HepG2 (cell line): ENCODE measurements around the gene ENTPD6. TPM values are rescaled to one million over a fixed set of nuclear protein-coding genes. Genes with fewer than 3 reads are reported as not detected.
A peak's percentile ranks its signal among the peaks of the same experiment; 100 is the strongest.

Source experiments
- ERF ChIP-seq: IDR thresholded peaks from 2 replicates; pipeline ENCODE4 v1.6.1; 2018; ENCODE audit warnings: missing biosample characterization, missing genetic modification reagents
- GATA4 ChIP-seq: sonication (generic); IDR thresholded peaks from 2 replicates; pipeline ENCODE4 v1.6.1; 2016; ENCODE audit warnings: antibody characterized with exemption, low read depth, borderline replicate concordance
- MTF1 ChIP-seq: sonication (generic); formaldehyde crosslinking; IDR thresholded peaks from 2 replicates; pipeline ENCODE4 v1.5.0; 2020; ENCODE audit warnings: missing genetic modification reagents
- RBM22 ChIP-seq: fragments of 200-400 bp; formaldehyde crosslinking; optimal IDR thresholded peaks from 2 replicates; pipeline ENCODE3; 2017; ENCODE audit warnings: mild to moderate bottlenecking, low read length, moderate library complexity
- TARDBP ChIP-seq: sonication (generic); formaldehyde crosslinking; IDR thresholded peaks from 2 replicates; pipeline ENCODE4 v1.8.0; 2022; ENCODE audit warnings: mild to moderate bottlenecking, missing genetic modification reagents
- ZFP36 ChIP-seq: fragments of 150-350 bp; IDR thresholded peaks from 2 replicates; pipeline ENCODE4 v1.6.1; 2018; ENCODE audit warnings: borderline replicate concordance, low read length, low read depth; ENCODE audit not compliant: partially characterized antibody
- ZFP37 ChIP-seq: sonication (generic); formaldehyde crosslinking; IDR thresholded peaks from 2 replicates; pipeline ENCODE4 v1.4.0; 2020; ENCODE audit warnings: missing genetic modification reagents, borderline replicate concordance
- ZFP41 ChIP-seq: sonication (generic); formaldehyde crosslinking; IDR thresholded peaks from 2 replicates; pipeline ENCODE4 v1.4.0; 2020; ENCODE audit warnings: mild to moderate bottlenecking, missing genetic modification reagents, borderline replicate concordance
- ZNF30 ChIP-seq: sonication (generic); formaldehyde crosslinking; IDR thresholded peaks from 2 replicates; pipeline ENCODE4 v1.5.0; 2020; ENCODE audit warnings: mild to moderate bottlenecking, missing genetic modification reagents
- ZNF564 ChIP-seq: sonication (generic); formaldehyde crosslinking; IDR thresholded peaks from 2 replicates; pipeline ENCODE4 v1.8.1; 2023; ENCODE audit warnings: mild to moderate bottlenecking, missing genetic modification reagents
- ZNF619 ChIP-seq: sonication (generic); formaldehyde crosslinking; IDR thresholded peaks from 2 replicates; pipeline ENCODE4 v1.4.0; 2020; ENCODE audit warnings: mild to moderate bottlenecking, missing genetic modification reagents
- ZNF790 ChIP-seq: sonication (generic); formaldehyde crosslinking; IDR thresholded peaks from 2 replicates; pipeline ENCODE4 v1.8.0; 2022; ENCODE audit warnings: missing genetic modification reagents, mild to moderate bottlenecking, borderline replicate concordance
- polyA plus RNA-seq, 8 experiments: library from polyadenylated mRNA; depleted of rRNA in 3 of 8; stranded (reverse) in 7 of 8; unstranded in 1 of 8; fragments of >200 nt; fragmentation: Illumina TruSeq in 4 of 8; extraction: Trizol in 4 of 8; gene quantifications; 2 replicates each; pipeline versions ENCODE4 v1.2.1 to v1.2.3, GENCODE V29; 2011 to 2016; ENCODE audit warnings: low read depth in 4 of 8, missing spikeins in 1 of 8, mixed read lengths in 1 of 8; ENCODE audit not compliant: insufficient read depth in 1 of 8
- total RNA-seq, 5 experiments: library from RNA; depleted of rRNA; stranded (reverse); fragments of >200 nt; fragmentation: Illumina TruSeq; extraction: Trizol; gene quantifications; 2 replicates each; pipeline ENCODE4 v1.2.3, GENCODE V29; 2016; ENCODE audit warnings: low read depth in 1 of 5
- TF ChIP-seq, protein P1 (sequence below): IDR thresholded peaks from 2 replicates; pipeline ENCODE4 v1.6.1; 2016; ENCODE audit warnings: missing compliant biosample characterization, missing genetic modification reagents, borderline replicate concordance
- TF ChIP-seq, protein P2 (sequence below): sonication (generic); formaldehyde crosslinking; IDR thresholded peaks from 2 replicates; pipeline ENCODE4 v1.8.0; 2022; ENCODE audit warnings: mild to moderate bottlenecking, missing genetic modification reagents, borderline replicate concordance
- TF ChIP-seq, protein P3 (sequence below): sonication (generic); formaldehyde crosslinking; IDR thresholded peaks from 2 replicates; pipeline ENCODE4 v1.5.1; 2020; ENCODE audit warnings: mild to moderate bottlenecking, missing genetic modification reagents, borderline replicate concordance
- TF ChIP-seq, protein P4 (sequence below): sonication (generic); formaldehyde crosslinking; IDR thresholded peaks from 2 replicates; pipeline ENCODE4 v1.8.1; 2023; ENCODE audit warnings: mild to moderate bottlenecking, moderate library complexity, missing genetic modification reagents
- TF ChIP-seq, protein P5 (sequence below): sonication (generic); formaldehyde crosslinking; IDR thresholded peaks from 2 replicates; pipeline ENCODE4 v1.4.0; 2020; ENCODE audit warnings: mild to moderate bottlenecking, missing genetic modification reagents
- TF ChIP-seq, protein P6 (sequence below): sonication (generic); formaldehyde crosslinking; IDR thresholded peaks from 2 replicates; pipeline ENCODE4 v1.8.0; 2022; ENCODE audit warnings: mild to moderate bottlenecking, missing genetic modification reagents, moderate library complexity

The ENTPD6 gene
- total and polyA plus RNA-seq, 2 of the 13 experiments (the other 11 are each of a cell fraction or from before 2014, with no cell fraction given): 164 to 172 TPM

DNA sequence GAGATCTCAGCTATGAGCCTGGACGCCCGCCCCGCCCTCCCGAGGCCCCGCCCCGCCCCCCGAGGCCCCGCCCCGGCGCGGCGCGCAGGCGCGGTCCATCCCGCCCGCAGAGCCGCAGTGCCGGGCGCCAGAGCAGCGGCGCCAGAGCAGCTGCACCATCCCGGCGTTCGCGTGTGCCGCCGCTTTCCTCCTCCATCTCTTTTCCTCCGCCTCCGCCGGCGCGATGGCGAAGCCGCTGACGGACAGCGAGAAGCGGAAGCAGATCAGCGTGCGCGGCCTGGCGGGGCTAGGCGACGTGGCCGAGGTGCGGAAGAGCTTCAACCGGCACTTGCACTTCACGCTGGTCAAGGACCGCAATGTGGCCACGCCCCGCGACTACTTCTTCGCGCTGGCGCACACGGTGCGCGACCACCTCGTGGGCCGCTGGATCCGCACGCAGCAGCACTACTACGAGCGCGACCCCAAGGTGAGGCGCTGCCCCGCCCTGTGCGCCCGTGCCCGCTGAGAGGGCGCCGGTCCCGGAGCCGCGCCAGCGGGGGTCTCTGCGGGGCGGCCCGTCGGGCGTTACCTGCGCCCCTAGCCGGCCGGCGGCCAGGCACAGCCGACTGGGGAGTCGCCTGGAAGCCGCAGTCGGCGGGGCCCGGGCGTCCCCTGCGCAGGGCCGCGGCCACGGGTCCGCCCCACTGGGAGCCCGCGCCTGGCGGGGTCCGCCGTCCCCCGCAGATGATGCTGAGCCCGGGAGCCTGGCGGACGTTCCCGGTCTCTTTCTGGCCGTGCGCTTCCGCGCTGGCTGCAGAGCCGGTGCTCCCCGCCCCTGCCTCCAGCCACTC is 52.7 kb downstream of the ENTPD6 start, which contains the start of gene PYGB (continued):
- TF ChIP-seq, protein P1, sequence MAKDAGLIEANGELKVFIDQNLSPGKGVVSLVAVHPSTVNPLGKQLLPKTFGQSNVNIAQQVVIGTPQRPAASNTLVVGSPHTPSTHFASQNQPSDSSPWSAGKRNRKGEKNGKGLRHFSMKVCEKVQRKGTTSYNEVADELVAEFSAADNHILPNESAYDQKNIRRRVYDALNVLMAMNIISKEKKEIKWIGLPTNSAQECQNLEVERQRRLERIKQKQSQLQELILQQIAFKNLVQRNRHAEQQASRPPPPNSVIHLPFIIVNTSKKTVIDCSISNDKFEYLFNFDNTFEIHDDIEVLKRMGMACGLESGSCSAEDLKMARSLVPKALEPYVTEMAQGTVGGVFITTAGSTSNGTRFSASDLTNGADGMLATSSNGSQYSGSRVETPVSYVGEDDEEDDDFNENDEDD (CRISPR knock-in tag): peak; percentile 94
- TF ChIP-seq ZNF564 (CRISPR knock-in tag): peak; percentile 72; the same call in 1 of the 2 replicates
- TF ChIP-seq RBM22: no peak
- peak; percentile 74 for TF ChIP-seq TARDBP (CRISPR knock-in tag)
- TF ChIP-seq, protein P2, sequence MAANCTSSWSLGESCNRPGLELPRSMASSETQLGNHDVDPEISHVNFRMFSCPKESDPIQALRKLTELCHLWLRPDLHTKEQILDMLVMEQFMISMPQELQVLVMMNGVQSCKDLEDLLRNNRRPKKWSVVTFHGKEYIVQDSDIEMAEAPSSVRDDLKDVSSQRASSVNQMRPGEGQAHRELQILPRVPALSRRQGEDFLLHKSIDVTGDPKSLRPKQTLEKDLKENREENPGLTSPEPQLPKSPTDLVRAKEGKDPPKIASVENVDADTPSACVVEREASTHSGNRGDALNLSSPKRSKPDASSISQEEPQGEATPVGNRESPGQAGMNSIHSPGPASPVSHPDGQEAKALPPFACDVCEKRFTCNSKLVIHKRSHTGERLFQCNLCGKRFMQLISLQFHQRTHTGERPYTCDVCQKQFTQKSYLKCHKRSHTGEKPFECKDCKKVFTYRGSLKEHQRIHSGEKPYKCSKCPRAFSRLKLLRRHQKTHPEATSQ (CRISPR knock-in tag): 0 out of 2 replicates have a peak, but pooled peaks have one; percentile 18
- TF ChIP-seq GATA4: peak; percentile 92
- TF ChIP-seq ZNF30 (CRISPR knock-in tag): no peak
- TF ChIP-seq ZFP36: no peak
- no peak for TF ChIP-seq ZNF619 (CRISPR knock-in tag)
- TF ChIP-seq MTF1 (CRISPR knock-in tag): no peak; the same call in 1 of the 2 replicates
- TF ChIP-seq ERF: peak; percentile 94
- TF ChIP-seq ZFP41 (CRISPR knock-in tag): peak; percentile 92; the same call in 1 of the 2 replicates
- peak; percentile 91; the same call in 1 of the 2 replicates for TF ChIP-seq ZNF790 (CRISPR knock-in tag)
- TF ChIP-seq, protein P3, sequence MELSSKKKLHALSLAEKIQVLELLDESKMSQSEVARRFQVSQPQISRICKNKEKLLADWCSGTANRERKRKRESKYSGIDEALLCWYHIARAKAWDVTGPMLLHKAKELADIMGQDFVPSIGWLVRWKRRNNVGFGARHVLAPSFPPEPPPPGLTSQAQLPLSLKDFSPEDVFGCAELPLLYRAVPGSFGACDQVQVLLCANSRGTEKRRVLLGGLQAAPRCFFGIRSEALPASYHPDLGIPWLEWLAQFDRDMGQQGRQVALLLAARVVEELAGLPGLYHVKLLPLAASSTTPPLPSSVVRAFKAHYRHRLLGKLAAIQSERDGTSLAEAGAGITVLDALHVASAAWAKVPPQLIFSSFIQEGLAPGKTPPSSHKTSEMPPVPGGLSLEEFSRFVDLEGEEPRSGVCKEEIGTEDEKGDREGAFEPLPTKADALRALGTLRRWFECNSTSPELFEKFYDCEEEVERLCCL: peak; percentile 93
- TF ChIP-seq, protein P4, sequence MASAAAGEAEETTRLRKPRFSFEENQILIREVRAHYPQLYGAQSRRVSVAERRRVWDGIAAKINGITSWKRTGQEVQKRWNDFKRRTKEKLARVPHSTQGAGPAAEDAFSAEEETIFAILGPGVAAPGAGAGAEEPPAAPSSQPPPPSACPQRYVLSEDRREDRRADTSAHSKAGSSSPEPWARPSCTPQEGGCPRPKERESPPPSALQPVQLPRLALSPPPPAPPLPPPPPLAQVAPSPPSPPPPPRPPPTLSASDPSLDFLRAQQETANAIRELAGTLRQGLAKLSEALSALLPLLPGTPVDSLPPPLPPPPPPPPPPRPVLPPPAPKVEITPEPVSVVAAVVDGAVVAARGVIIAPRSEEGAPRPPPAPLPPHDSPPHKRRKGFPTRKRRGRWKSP (CRISPR knock-in tag): peak; percentile 98
- TF ChIP-seq ZFP37 (CRISPR knock-in tag): peak; percentile 84; the same call in 1 of the 2 replicates
- TF ChIP-seq, protein P5, sequence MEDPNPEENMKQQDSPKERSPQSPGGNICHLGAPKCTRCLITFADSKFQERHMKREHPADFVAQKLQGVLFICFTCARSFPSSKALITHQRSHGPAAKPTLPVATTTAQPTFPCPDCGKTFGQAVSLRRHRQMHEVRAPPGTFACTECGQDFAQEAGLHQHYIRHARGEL (CRISPR knock-in tag): no peak
- TF ChIP-seq, protein P6, sequence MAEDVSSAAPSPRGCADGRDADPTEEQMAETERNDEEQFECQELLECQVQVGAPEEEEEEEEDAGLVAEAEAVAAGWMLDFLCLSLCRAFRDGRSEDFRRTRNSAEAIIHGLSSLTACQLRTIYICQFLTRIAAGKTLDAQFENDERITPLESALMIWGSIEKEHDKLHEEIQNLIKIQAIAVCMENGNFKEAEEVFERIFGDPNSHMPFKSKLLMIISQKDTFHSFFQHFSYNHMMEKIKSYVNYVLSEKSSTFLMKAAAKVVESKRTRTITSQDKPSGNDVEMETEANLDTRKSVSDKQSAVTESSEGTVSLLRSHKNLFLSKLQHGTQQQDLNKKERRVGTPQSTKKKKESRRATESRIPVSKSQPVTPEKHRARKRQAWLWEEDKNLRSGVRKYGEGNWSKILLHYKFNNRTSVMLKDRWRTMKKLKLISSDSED (CRISPR knock-in tag): no peak
